ENCODE data around the gene PTCH2. TPM values are rescaled to one million over a fixed set of nuclear protein-coding genes. Genes with fewer than 3 reads are reported as not detected.

Gene PTCH2
- total RNA-seq, 2 experiments from 2014 or later, result 1.2 TPM

DNA sequence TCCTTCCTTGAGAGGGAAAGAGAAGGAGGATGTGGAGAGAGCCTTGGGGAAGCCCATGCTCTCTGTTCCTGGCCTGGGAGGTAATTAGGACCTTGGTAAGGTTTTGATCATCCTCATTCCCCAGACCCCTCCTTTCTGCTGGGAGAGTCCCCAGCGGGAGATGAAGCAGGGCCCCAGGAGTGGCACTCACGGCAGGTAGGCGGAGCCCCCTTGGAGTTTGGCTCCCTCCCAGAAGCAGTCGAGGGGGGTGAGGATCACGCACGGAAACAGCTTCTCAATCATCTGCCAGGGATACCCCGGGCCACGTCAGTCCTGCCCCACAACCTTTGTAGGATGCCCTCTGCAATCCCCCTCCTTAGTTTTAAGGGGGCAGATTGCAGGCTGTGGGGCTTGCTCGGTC, 11.5 kb downstream of the PTCH2 start:
- H3K9me3 Mint-ChIP-seq, result no peaks in the 10 kb centered on the region
- intact Hi-C loops (cut with DNase I, micrococcal nuclease), result loop anchor here in 1 of 2 experiments (5.0 kb wide), 1 partner anchor 471 kb away; no protein-coding TSS in a partner anchor
- Histone ChIP-seq H3K27me3 (ENCODE audit: control insufficient read depth in 1 of 2, insufficient read depth in 2 of 2, low read length in 2 of 2) (no peaks in the 10 kb centered on the region), H3K4me3 (ENCODE audit: low read length) (no peak overlapping the region), H3K36me3 (ENCODE audit: insufficient read depth, low read length) (no peaks in the 10 kb centered on the region), H3K9me3 (ENCODE audit: control insufficient read depth in 1 of 2, insufficient read depth in 1 of 2, low read length in 2 of 2) (no peaks in the 10 kb centered on the region), H3K4me1 (ENCODE audit: insufficient read depth, low read length) (peaks cover 10% of the 10 kb centered on the region), H3K27ac (ENCODE audit: low read depth in 1 of 2, low read length in 2 of 2) (no peak overlapping the region)
- peaks cover 8% of the 10 kb centered on the region for H3K4me1 Mint-ChIP-seq (ENCODE audit: low read depth)
- H3K27me3 Mint-ChIP-seq, result peaks cover 3% of the 10 kb centered on the region
- no peaks in the 10 kb centered on the region for H3K36me3 Mint-ChIP-seq (ENCODE audit: low read depth)
- ChIA-PET CTCF (no interaction called here), POLR2A (interaction anchor here (0.9 to 3.4 kb wide), 2 partner anchors 12 to 31 kb away, joined by 3 to 13 read pairs; partner anchors contain the start of genes PLK3 and PTCH2)
- TF ChIP-seq, protein P1, sequence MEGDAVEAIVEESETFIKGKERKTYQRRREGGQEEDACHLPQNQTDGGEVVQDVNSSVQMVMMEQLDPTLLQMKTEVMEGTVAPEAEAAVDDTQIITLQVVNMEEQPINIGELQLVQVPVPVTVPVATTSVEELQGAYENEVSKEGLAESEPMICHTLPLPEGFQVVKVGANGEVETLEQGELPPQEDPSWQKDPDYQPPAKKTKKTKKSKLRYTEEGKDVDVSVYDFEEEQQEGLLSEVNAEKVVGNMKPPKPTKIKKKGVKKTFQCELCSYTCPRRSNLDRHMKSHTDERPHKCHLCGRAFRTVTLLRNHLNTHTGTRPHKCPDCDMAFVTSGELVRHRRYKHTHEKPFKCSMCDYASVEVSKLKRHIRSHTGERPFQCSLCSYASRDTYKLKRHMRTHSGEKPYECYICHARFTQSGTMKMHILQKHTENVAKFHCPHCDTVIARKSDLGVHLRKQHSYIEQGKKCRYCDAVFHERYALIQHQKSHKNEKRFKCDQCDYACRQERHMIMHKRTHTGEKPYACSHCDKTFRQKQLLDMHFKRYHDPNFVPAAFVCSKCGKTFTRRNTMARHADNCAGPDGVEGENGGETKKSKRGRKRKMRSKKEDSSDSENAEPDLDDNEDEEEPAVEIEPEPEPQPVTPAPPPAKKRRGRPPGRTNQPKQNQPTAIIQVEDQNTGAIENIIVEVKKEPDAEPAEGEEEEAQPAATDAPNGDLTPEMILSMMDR (IDR thresholded peaks at IDR 0.05), result no peak
- DNase-seq, result no peak
- no peak overlapping the region for H3K27ac Mint-ChIP-seq
- H3K4me3 Mint-ChIP-seq, result no peak overlapping the region
- no peak for ATAC-seq (ENCODE audit: poor library complexity)

DNA sequence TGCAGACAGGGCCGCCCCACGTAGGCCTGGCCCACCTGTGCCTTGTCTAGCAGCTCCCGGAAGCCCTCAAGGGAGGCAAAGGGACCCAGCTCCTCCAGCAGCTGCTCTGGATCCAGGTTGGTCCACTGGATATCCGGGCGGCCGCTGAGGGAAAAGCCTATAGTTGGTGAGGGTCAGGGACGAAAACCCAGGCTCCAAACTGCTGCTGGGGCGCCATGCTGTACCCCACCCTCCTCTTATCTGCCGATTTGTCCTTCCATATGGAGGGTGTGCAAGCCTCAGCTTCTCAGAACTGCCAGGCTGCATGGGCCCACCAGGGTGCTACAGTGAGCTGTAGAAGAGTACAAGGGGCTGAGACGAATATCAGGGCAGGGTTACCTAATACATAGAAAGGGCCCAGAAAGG, 12.2 kb downstream of the PTCH2 start:
- Mint-ChIP-seq H3K4me3 (no peak overlapping the region), H3K27me3 (peaks cover 1% of the 10 kb centered on the region), H3K27ac (no peak overlapping the region), H3K4me1 (ENCODE audit: low read depth) (peaks cover 5% of the 10 kb centered on the region), H3K9me3 (no peaks in the 10 kb centered on the region), H3K36me3 (ENCODE audit: low read depth) (no peaks in the 10 kb centered on the region)
- intact Hi-C loops (cut with DNase I, micrococcal nuclease), result loop anchor here in 1 of 2 experiments (5.0 kb wide), 1 partner anchor 471 kb away; no protein-coding TSS in a partner anchor
- DNase-seq (no peak), ATAC-seq (ENCODE audit: poor library complexity) (no peak)
- Histone ChIP-seq H3K4me3 (ENCODE audit: low read length) (no peak overlapping the region), H3K36me3 (ENCODE audit: insufficient read depth, low read length) (no peaks in the 10 kb centered on the region), H3K4me1 (ENCODE audit: insufficient read depth, low read length) (peaks cover 8% of the 10 kb centered on the region), H3K27me3 (ENCODE audit: control insufficient read depth in 1 of 2, insufficient read depth in 2 of 2, low read length in 2 of 2) (no peaks in the 10 kb centered on the region), H3K9me3 (ENCODE audit: control insufficient read depth in 1 of 2, insufficient read depth in 1 of 2, low read length in 2 of 2) (no peaks in the 10 kb centered on the region), H3K27ac (ENCODE audit: low read depth in 1 of 2, low read length in 2 of 2) (no peak overlapping the region)
- ChIA-PET POLR2A (interaction anchor here (0.9 to 3.4 kb wide), 3 partner anchors 9 to 31 kb away, joined by 3 to 13 read pairs (median 4); partner anchors contain the start of genes PLK3 and PTCH2), CTCF (interaction anchor here (0.5 to 0.6 kb wide), 2 partner anchors 79 to 478 kb away, joined by 3 read pairs; no protein-coding TSS in a partner anchor)
- TF ChIP-seq, protein P1 (IDR thresholded peaks at IDR 0.05), result no peak

DNA sequence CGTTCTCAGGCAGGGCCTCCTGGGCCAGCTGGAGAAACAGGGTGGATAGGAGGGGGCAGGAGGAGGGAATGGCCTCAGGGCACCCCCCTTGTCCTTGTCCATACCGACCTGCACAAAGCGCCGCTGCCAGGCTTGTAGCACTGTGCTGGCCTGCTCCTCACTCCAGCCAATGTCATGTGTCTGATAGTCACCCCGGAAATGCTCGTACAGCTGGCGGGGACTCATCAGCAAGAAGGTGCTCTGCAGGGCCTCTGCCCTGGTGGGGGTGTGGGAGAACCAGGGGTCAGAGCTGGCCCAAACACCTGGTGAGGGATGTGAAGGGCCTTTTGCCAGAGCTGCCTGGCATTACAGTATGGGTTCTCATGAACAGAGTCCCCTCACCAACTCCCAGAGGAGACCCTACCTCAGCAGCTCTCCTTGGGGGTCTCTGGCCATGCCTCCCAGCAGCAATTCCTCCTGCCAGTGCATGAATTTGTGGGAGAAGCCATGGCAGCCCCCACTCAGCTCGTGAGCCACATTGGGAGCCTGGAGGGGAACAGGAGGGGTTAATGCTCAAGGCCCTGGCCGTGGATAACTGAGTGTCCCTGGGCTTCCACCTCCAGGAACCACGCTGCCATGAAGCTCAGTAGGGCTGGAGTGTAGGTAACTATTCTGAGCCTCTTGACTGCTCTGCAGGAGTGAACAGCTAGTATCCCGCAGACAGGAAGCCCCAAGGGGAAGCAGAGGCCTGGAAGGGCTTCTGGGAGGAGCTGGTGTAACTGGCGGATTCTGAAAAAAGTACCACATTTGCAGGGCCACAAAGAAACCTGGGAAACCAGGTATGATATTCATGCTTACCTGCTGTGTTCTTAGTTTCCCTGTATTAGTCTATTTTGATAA, 13.3 kb downstream of the PTCH2 start:
- no peak for DNase-seq
- ATAC-seq (ENCODE audit: poor library complexity), result no peak
- no peaks in the 10 kb centered on the region for H3K27me3 ChIP-seq (ENCODE audit: control insufficient read depth in 1 of 2, insufficient read depth in 2 of 2, low read length in 2 of 2)
- ChIA-PET POLR2A (interaction anchor here (1.2 to 3.4 kb wide), 3 partner anchors 8 to 29 kb away, joined by 4 to 13 read pairs (median 4); partner anchors contain the start of gene PLK3), CTCF (no interaction called here)
- H3K27me3 Mint-ChIP-seq, result no peaks in the 10 kb centered on the region
- peaks cover 5% of the 10 kb centered on the region for H3K4me1 ChIP-seq (ENCODE audit: insufficient read depth, low read length)
- H3K4me3 Mint-ChIP-seq, result no peak overlapping the region
- no peak overlapping the region for H3K4me3 ChIP-seq (ENCODE audit: low read length)
- TF ChIP-seq, protein P1 (IDR thresholded peaks at IDR 0.05), result no peak
- no peaks in the 10 kb centered on the region for H3K9me3 Mint-ChIP-seq
- intact Hi-C loops (cut with DNase I, micrococcal nuclease), result loop anchor here in 1 of 2 experiments (5.0 to 10.0 kb wide), 2 partner anchors 473 to 615 kb away; partner anchors contain the start of gene DMAP1
- H3K4me1 Mint-ChIP-seq (ENCODE audit: low read depth), result no peaks in the 10 kb centered on the region
- H3K36me3 Mint-ChIP-seq (ENCODE audit: low read depth), result no peaks in the 10 kb centered on the region
- H3K9me3 ChIP-seq (ENCODE audit: control insufficient read depth in 1 of 2, insufficient read depth in 1 of 2, low read length in 2 of 2), result no peaks in the 10 kb centered on the region
- no peak overlapping the region for H3K27ac ChIP-seq (ENCODE audit: low read depth in 1 of 2, low read length in 2 of 2)
- no peak overlapping the region for H3K27ac Mint-ChIP-seq
- H3K36me3 ChIP-seq (ENCODE audit: insufficient read depth, low read length), result no peaks in the 10 kb centered on the region
